Retina (tissue), 1 donor: Measurements from ENCODE around the gene SRGN.

Experiments
- DNase-seq: peaks from one replicate; pipeline ENCODE4 v3.0.0-alpha.2; 2016

Gene SRGN

GRCh38 chr10:69061305-69062161, 26.4 kb upstream of the SRGN start:
- DNase-seq: no peak

GRCh38 chr10:69062901-69063300, 25.0 kb upstream of the SRGN start:
- DNase-seq: no peak

DNA sequence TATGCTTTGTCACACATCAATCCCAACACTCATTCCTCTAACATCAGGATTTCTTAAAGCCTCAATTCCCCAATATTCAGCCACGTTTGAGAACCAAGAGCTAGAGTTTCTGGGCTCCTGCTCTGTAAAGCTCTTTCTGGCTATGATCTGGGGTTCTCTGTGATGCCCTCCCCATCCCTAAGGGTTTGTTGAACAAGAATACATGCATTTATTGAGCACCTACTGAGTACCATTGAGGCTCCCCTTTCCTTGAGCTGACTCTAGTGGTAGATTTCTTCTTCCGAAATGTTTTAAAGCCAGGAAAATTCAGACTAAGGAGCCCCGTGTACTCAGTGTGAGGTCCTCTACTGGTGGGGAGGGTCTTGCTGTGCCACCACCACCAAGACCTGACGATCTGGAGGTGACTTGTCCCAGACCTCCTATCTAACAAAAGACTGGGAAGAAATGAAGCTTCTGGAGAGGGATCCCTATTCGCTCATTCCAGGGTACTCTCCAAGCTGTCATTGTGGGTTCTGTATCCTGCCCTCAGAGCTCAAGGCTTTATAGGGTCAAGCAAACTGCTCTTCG, 23.1 kb upstream of the SRGN start:
- DNase-seq: no peak

DNA sequence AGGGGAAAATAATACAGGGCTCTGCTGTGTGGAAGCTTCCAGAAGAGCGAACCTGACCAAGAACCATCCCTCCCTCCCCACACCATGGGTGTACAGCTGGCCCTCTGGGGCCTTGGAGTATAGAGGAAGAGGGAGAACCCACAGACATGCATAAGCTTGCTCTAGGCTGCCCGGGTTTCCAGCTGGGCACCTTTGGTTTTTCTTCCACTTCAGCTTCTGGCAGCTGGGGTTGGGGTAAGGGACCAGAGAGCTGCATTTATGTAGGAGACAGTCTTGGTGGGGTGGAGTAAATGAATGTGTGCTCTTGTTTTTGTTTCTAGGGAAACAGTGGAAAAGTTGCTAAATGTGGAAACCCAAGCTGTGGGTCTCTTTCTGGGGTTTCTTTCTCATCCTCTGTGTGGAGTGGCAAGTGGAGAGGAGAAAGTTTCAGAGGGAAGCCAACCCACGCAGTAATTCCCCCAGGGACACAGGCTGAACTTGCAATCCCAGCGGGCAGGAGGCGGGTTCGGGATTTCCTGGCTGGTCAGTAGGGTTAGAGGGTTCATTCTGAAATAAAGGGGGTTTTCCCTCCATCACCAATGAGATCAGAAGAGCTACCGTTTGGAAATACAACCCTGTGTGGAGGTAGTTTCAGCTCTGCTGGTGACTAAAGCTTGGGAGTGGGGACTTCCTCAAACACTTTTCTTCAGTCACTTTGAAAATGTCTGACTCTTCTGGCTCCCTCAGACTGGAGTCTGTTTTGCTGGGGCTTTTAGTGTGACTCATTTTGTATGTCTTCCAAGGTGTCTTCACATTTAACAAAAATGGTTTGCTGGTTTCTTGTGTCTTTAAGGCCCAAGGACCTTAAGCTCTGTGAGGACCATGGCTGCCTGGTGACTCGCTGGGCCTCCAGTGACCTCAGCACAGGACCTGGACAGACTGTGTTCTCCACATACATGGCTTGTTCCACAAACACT, 22.2 kb upstream of the SRGN start:
- DNase-seq: no peak

- DNase-seq: no peak
These were observed 20.7 kb upstream of the SRGN start for GRCh38 chr10:69067189-69067588.

DNA sequence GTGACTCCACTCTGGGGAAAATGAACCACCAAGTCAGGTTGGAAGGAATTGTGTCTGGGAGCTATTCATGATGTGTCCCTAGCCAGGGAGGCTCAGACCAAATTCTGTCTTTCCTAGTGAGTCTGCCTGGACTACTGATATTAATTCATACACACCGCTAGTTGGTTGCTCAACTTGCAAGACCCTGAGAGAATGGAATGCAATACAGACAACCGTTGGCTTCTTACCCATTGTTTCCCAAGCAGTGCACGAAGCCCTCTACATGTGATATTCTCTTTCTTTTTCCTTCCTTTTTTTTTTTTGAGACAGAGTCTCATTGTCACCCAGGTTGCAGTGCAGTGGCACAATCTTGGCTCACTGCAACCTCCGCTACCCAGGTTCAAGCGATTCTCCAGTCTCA, 19.4 kb upstream of the SRGN start:
- DNase-seq: no peak

GRCh38 chr10:69069090-69070042, 18.5 kb upstream of the SRGN start:
- no peak for DNase-seq

DNA sequence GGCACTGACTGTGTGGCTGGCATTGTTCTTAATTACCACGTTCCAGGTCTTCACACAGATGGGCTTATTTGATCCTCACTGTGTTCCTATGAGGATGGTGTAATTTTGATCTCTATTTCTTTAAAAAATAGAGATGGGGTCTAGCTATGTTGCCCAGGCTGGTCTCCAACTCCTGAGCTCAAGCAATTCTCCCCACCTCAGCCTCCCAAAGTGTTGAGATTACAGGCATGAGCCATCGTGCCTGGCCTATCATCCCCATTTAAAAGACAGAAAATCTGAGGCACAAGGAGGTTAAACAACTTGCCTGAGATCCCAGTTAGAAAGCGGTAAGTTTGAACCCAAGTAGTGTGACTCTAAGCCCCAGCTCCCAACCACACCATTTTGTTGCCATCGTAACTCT, 17.0 kb upstream of the SRGN start:
- DNase-seq: no peak

DNA sequence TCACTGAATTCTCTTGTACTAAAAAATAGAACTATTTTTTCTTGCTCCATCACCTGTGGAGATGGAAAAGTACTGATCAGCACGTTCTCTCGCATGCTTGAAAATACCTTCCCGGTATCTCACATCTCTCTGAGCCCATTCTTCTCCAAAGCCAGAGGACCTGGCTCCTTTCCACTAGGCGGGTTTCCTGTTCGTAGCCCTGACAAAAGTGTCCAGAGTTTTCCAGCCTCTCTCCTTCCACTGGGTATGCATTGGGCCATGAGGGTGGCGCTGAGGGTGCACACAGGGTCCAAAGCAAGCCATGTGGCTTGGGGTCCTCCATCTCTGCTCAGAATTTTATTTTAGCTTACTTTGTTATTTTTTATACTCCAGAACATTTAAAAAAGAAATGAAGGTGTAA, 16.3 kb upstream of the SRGN start:
- no peak for DNase-seq

DNA sequence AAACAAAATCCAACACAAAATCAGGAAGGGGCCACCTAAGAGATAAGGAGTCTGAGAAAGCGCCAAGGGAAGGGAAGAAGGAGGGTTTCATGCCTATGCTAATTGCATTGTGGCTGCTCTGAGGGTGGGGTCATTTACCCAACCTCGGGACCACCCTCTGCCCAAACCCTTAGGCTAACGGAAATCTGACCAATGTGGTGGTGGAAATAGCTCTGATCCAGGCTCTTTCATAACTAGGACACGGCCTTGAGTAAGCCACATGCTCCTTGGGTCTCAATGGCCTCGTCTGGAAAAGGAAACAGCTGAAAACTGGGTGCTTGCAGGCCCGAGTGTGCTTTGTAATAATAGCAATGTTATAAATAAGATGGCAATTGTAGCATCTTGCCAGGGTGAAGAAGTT, 14.9 kb upstream of the SRGN start:
- no peak for DNase-seq

GRCh38 chr10:69073736-69074364, 14.1 kb upstream of the SRGN start:
- DNase-seq: no peak

DNA sequence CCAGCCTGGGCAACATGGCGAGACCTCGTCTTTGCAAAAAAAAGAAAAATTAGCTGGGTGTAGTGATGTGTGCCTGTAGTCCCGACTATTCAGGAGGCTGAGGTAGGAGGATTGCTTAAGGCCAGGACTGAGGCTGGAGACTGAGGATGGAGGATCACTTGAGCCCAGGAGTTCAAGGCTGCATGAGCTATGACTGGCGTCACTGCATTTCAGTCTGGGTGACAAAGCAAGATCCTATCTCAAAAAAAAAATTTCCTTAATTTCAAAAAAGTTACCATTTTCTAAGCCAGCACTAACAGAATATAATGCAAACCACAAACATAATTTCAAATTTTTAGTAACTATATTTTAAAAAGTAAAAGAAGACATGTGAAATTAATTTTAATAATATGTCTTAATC, 13.4 kb upstream of the SRGN start:
- no peak for DNase-seq

DNA sequence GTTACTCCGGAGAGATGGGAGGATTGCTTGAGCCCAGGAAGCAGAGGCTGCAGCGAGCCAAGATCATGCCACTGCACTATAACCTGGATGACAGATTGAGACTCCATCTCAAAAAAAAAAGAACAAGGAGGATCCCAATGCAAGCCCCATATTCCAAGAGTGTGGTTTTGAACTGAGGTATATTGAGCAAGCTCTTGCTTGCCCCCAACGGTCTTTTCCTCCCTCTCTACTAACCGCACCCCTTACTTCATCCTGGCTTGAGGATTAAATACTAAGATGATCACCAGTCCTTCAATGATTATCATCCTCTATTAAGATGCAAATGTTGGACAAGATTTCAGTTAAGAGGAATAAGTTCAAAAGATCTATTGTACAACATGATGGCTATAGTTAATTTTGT, 12.5 kb upstream of the SRGN start:
- DNase-seq: no peak

- no peak for DNase-seq
These were observed 9.6 kb upstream of the SRGN start for GRCh38 chr10:69078311-69078710.

DNA sequence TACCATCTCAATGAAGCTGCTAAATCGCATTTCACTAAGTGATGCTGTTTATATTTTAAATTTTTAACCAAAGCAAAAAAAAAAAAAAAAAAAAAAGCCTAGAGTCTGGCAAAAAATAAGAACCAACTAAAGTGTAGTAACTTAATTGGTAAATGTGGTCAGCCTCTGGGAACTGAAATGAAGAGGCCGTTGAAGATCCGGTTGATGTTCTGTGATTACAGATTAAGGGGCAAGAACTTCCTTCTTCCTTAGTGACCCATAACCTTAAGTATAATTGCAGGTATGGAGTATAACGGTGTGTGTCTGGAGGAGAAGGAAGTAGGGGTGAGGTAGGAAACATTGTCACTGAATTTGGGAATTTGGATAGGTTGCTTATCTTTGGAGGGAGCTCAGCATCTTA, 7.7 kb upstream of the SRGN start:
- no peak for DNase-seq

GRCh38 chr10:69086001-69086509, 1.8 kb upstream of the SRGN start:
- no peak for DNase-seq

DNA sequence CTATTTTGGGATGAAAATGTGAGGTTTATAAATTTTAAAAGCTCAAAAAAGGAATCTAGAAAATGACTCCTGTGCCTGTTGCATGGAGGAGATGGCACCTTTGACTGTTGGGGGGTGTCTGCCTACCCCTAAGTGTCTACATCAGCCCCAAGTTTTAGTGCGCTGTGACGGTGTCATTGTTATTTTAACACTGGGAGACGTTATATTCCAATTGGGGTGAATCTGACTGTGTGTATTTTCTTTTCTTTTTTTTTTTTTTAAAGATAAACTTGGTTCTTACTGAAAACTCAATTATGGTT, 517 bp downstream of the SRGN start:
- DNase-seq: no peak

DNA sequence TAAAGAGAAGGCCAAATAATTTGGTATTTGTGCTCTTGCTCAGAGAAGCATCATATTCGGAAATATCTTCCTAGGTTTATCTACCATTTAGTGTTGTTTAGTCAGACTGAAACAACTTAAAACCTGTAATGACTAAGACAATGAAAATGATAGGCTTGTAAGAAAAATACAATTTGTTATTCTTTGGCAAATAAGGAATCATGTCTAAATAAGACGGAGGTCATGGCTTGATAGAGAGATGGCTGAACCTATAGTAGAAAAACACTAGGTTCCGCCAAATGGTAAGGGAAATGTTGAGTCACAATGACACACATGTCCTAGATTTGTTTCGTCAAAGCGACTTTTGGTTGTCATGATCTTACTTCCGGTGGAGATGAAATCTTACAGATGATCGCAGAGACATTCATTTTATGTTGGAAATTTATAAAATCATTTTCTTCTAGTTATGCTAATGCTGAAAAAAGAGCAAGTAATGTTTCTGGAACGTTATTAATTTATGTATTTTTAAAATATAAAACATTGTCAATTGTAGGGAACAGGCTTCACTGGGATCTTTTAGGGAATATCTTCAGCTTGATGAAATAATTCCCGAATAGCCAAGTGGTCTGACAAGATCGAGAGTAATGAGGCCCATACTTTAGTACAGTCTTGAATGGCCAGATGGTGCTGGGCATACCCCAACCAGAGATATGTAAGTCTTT, 1.0 kb downstream of the SRGN start:
- no peak for DNase-seq

- no peak for DNase-seq
These were observed 2.0 kb downstream of the SRGN start for GRCh38 chr10:69089638-69090599.

DNA sequence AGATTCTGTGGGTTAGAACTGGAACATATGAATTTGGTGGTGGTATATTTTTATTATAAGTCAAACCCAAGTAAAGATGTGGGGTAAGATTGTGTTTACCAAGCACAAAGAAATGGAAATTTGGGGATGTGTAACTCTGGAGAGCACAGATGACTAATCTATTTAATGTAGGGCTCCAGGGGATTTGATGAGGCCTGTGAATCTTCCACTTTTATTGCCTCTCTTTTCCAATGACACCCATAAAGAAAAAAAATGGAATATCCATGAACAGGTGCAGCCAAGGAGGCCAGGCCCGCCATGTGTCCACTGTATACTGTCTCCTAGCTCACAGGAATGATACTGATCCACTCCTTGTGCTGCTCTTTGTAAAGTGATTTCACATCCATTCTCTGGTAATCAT, 2.8 kb downstream of the SRGN start:
- no peak for DNase-seq
